ENCODE data around the gene RPS14. TPM values are rescaled to one million over a fixed set of nuclear protein-coding genes. Genes with fewer than 3 reads are reported as not detected.

Gene RPS14
- total and polyA plus RNA-seq, 10 of the 15 experiments (the other 5 are each of a cell fraction or from before 2014, with no cell fraction given): 2,295 to 4,047 (median 2,787) TPM

DNA sequence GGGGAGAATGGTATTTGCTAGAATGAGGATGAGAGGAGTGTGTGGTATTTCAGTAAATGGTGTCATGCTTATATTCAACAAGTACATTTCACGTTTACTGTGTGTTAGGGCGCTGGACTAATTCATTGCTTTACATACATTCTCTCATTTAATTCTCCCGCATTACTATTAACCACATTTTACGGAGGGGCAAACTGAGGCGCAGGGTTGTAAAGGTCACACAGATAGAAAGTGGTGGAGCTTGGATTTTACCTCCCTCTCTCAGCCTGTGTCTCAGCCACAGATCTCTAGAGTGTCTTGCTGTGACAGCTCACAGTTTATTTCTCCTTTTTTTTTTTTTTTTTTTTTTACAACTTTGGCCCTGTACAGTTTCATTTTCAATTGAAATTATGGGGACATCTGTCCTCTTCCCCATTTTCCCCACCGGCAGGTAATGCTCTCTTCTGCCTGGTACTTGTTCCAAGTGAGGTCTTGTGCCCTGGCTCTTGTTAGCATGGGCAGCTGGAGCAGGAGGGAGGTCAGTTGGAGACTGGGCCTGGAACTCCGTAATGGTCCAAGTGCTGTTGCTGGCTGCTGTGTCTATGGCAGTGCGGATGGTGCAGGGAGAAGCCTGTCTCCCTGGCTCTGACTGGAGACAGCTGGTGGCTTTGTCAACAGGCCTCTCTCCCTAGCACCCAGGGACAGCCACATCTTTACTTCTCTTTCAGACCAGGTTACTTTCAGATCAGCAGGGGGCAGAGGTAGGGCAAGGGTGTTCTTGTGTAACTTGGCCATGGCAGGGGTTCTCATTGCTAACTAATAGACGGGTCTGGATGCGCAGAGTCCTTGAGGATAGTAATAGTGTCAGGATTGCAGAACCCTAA, 37.9 kb upstream of the RPS14 start:
- Histone ChIP-seq H3K9ac (ENCODE audit: control insufficient read depth, insufficient read depth, low read length) (peak overlapping the region; percentile 80), H4K20me1 (ENCODE audit: control insufficient read depth, insufficient read depth) (no peaks in the 10 kb centered on the region), H3K4me3 (peak overlapping the region; percentile 88), H3K36me3 (ENCODE audit: control insufficient read depth in 2 of 2, insufficient read depth in 2 of 2, low read length in 1 of 2) (peaks cover 0 to 4% of the 10 kb centered on the region in 2 experiments; a peak in 2 of 4 replicates), H3K4me1 (ENCODE audit: control insufficient read depth, insufficient read depth, low read length) (peaks cover 47% of the 10 kb centered on the region), H2AFZ (ENCODE audit: control insufficient read depth, low read depth, low read length) (peak overlapping the region; percentile 68; the same call in 1 of the 2 replicates), H3K27me3 (replicated peaks in 1 of 2; ENCODE audit: control insufficient read depth in 2 of 2, insufficient read depth in 2 of 2, low read length in 1 of 2) (no peaks in the 10 kb centered on the region), H3K27ac (ENCODE audit: control insufficient read depth, insufficient read depth) (peak overlapping the region; percentile 72), H3K79me2 (ENCODE audit: control insufficient read depth, insufficient read depth, low read length) (peaks cover 60% of the 10 kb centered on the region), H3K4me2 (ENCODE audit: control insufficient read depth, insufficient read depth) (peak overlapping the region; percentile 91), H3K9me3 (replicated peaks; ENCODE audit: control insufficient read depth, insufficient read depth, low read length) (no peaks in the 10 kb centered on the region)
- DNase-seq (ENCODE audit: low read depth, low spot score): no peak
- BruUV-seq (replicated peaks): no TSS peak
- 77% methylated on average over 10 of the region's 10 CpGs for WGBS (ENCODE audit: insufficient coverage, insufficient replicate concordance, low lambda C conversion rate, missing lambda C conversion rate)
- RAD21 ChIA-PET (ENCODE audit: unreplicated experiment): interaction anchor here (0.5 to 10.2 kb wide), 11 partner anchors 12 to 359 kb away, joined by 3 to 143 read pairs (median 3); partner anchors contain the start of gene IRGM
- in situ Hi-C loops (cut with MboI): no loop called here
- CTCF ChIA-PET: interaction anchor here (0.7 to 8.4 kb wide), 14 partner anchors 9 to 89 kb away, joined by 3 to 132 read pairs (median 4); no protein-coding TSS in a partner anchor
- intact Hi-C loops (cut with micrococcal nuclease; ENCODE audit: unreplicated experiment): loop anchor here (2.0 to 10.0 kb wide), 4 partner anchors 27 to 297 kb away; no protein-coding TSS in a partner anchor
- POLR2A ChIA-PET: interaction anchor here (0.6 to 1.9 kb wide), 16 partner anchors 9 to 606 kb away, joined by 3 to 11 read pairs (median 4); partner anchors contain the start of genes CD74, DCTN4 and RPS14
- FAIRE-seq: peak; percentile 41
- SMC1A ChIA-PET (ENCODE audit: uncharacterized antibody, unreplicated experiment): interaction anchor here (0.6 to 6.5 kb wide), 10 partner anchors 9 to 685 kb away, joined by 3 to 65 read pairs (median 6); partner anchors contain the start of gene RPS14
- ATAC-seq: peak; percentile 54
- TF ChIP-seq NRF1 (conservative IDR thresholded peaks at IDR 0.05; ENCODE audit: low read depth, low read length) (no peak), SMARCA5 (IDR thresholded peaks at IDR 0.05) (peak; percentile 62; the same call in 1 of the 2 replicates), SUPT20H (IDR thresholded peaks at IDR 0.05; ENCODE audit: borderline replicate concordance, control insufficient read depth, low read depth, low read length) (no peak), TCF3 (IDR thresholded peaks at IDR 0.05; ENCODE audit: borderline replicate concordance, insufficient read depth, low read depth, low read length) (peak; percentile 67; the same call in 1 of the 2 replicates), HDAC6 (IDR thresholded peaks at IDR 0.05; ENCODE audit: unreplicated experiment) (no peak), RAD21 (IDR thresholded peaks at IDR 0.05; ENCODE audit: insufficient read depth, low read depth, low read length) (peak; percentile 35; the same call in 1 of the 2 replicates), FOS (IDR thresholded peaks at IDR 0.05; ENCODE audit: borderline replicate concordance, extremely low read depth, insufficient read length) (no peak), MLLT1 (IDR thresholded peaks at IDR 0.05) (peak; percentile 68; the same call in 1 of the 2 replicates), ETV6 (conservative IDR thresholded peaks at IDR 0.05 in 1 of 2, IDR thresholded peaks at IDR 0.05 in 1 of 2; ENCODE audit: borderline replicate concordance in 1 of 2, low read depth in 1 of 2) (no peak), NR2F1 (conservative IDR thresholded peaks at IDR 0.05) (peak; percentile 77), ESRRA (IDR thresholded peaks at IDR 0.05; ENCODE audit: low read length) (peak; percentile 69; the same call in 1 of the 2 replicates), CREB1 (IDR thresholded peaks at IDR 0.05; ENCODE audit: low read depth) (no peak), TCF12 (IDR thresholded peaks at IDR 0.05; ENCODE audit: low read depth, low read length) (0 out of 2 replicates have a peak, but pooled peaks have one; percentile 43), WRNIP1 (IDR thresholded peaks at IDR 0.05; ENCODE audit: borderline replicate concordance, low read depth, low read length) (no peak)
- TF ChIP-seq, protein P1, sequence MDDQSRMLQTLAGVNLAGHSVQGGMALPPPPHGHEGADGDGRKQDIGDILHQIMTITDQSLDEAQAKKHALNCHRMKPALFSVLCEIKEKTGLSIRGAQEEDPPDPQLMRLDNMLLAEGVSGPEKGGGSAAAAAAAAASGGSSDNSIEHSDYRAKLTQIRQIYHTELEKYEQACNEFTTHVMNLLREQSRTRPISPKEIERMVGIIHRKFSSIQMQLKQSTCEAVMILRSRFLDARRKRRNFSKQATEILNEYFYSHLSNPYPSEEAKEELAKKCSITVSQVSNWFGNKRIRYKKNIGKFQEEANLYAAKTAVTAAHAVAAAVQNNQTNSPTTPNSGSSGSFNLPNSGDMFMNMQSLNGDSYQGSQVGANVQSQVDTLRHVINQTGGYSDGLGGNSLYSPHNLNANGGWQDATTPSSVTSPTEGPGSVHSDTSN (IDR thresholded peaks at IDR 0.05; ENCODE audit: insufficient replicate concordance, low read depth, low read length): peak; percentile 20
- TF ChIP-seq, protein P2, sequence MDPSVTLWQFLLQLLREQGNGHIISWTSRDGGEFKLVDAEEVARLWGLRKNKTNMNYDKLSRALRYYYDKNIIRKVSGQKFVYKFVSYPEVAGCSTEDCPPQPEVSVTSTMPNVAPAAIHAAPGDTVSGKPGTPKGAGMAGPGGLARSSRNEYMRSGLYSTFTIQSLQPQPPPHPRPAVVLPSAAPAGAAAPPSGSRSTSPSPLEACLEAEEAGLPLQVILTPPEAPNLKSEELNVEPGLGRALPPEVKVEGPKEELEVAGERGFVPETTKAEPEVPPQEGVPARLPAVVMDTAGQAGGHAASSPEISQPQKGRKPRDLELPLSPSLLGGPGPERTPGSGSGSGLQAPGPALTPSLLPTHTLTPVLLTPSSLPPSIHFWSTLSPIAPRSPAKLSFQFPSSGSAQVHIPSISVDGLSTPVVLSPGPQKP (IDR thresholded peaks at IDR 0.05; ENCODE audit: low read depth, low read length): no peak

All from GM12878 (cell line).